Measurements from ENCODE around the gene NLGN1.

DNA sequence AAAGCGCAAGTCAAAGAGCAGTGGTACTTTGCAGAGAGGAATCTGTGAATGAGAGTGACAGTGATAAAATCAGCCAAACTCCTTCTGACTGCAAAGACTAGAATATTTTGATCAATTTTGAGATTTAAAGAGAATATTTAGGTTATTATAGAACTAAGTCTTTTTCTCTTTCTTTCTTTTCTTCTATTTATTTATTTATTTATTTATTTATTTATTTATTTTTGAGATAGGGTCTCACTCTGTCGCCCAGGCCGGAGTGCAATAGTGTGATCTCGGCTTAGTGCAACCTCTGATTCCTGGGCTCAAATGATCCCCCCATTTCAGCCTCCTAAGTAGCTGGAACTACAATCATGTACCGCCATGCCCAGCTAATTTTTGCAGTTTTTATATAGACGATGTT lies 857.9 kb downstream of the NLGN1 start:
- TF ChIP-seq POLR2AphosphoS5 (IDR thresholded peaks at IDR 0.05): no peak
- TF ChIP-seq, protein P1, sequence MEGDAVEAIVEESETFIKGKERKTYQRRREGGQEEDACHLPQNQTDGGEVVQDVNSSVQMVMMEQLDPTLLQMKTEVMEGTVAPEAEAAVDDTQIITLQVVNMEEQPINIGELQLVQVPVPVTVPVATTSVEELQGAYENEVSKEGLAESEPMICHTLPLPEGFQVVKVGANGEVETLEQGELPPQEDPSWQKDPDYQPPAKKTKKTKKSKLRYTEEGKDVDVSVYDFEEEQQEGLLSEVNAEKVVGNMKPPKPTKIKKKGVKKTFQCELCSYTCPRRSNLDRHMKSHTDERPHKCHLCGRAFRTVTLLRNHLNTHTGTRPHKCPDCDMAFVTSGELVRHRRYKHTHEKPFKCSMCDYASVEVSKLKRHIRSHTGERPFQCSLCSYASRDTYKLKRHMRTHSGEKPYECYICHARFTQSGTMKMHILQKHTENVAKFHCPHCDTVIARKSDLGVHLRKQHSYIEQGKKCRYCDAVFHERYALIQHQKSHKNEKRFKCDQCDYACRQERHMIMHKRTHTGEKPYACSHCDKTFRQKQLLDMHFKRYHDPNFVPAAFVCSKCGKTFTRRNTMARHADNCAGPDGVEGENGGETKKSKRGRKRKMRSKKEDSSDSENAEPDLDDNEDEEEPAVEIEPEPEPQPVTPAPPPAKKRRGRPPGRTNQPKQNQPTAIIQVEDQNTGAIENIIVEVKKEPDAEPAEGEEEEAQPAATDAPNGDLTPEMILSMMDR (IDR thresholded peaks at IDR 0.05; ENCODE audit: poor library complexity, severe bottlenecking): no peak
- no peak for TF ChIP-seq SMC3 (conservative IDR thresholded peaks at IDR 0.05; ENCODE audit: poor library complexity)
- TF ChIP-seq TAF1 (IDR thresholded peaks at IDR 0.05; ENCODE audit: low read depth): no peak
- TF ChIP-seq, protein P2, sequence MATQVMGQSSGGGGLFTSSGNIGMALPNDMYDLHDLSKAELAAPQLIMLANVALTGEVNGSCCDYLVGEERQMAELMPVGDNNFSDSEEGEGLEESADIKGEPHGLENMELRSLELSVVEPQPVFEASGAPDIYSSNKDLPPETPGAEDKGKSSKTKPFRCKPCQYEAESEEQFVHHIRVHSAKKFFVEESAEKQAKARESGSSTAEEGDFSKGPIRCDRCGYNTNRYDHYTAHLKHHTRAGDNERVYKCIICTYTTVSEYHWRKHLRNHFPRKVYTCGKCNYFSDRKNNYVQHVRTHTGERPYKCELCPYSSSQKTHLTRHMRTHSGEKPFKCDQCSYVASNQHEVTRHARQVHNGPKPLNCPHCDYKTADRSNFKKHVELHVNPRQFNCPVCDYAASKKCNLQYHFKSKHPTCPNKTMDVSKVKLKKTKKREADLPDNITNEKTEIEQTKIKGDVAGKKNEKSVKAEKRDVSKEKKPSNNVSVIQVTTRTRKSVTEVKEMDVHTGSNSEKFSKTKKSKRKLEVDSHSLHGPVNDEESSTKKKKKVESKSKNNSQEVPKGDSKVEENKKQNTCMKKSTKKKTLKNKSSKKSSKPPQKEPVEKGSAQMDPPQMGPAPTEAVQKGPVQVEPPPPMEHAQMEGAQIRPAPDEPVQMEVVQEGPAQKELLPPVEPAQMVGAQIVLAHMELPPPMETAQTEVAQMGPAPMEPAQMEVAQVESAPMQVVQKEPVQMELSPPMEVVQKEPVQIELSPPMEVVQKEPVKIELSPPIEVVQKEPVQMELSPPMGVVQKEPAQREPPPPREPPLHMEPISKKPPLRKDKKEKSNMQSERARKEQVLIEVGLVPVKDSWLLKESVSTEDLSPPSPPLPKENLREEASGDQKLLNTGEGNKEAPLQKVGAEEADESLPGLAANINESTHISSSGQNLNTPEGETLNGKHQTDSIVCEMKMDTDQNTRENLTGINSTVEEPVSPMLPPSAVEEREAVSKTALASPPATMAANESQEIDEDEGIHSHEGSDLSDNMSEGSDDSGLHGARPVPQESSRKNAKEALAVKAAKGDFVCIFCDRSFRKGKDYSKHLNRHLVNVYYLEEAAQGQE (IDR thresholded peaks at IDR 0.05; ENCODE audit: borderline replicate concordance): no peak
- TF ChIP-seq RAD21 (conservative IDR thresholded peaks at IDR 0.05): no peak
- TF ChIP-seq EZH2 (IDR thresholded peaks at IDR 0.05; ENCODE audit: borderline replicate concordance, insufficient read depth, low read length, poor library complexity, severe bottlenecking): no peak
- TF ChIP-seq EP300 (conservative IDR thresholded peaks at IDR 0.05; ENCODE audit: poor library complexity, severe bottlenecking): no peak

Measured in neural cell (in vitro differentiated cells).